PC-9 (cell line): ENCODE results near the gene GNAL. TPM values are rescaled to one million over a fixed set of nuclear protein-coding genes. Genes with fewer than 3 reads are reported as not detected.

Experiments used
- BruUV-seq: library from RNA; stranded (reverse); fragments of 400-500 nt; replicated peaks from 2 replicates; lab custom pipeline; 2021; lab: Mats Ljungman, UMichigan
- CTCF ChIA-PET: fragments of 300-600 bp; sonication (Branson Sonifier 250); formaldehyde crosslinking; loops from one replicate; lab custom pipeline; 2022; ENCODE audit warnings: antibody characterized with exemption; lab: Charles Lee
- POLR2A ChIA-PET: fragments of 300-600 bp; sonication (Branson Sonifier 250); formaldehyde crosslinking; loops from one replicate; lab custom pipeline; 2022; ENCODE audit warnings: antibody characterized with exemption; ENCODE audit not compliant: unreplicated experiment; lab: Charles Lee
- DNase-seq, 2 experiments: peaks; one replicate each; pipeline versions ENCODE4 v3.0.0 to v3.0.0-alpha.2; 2015 to 2022; ENCODE audit warnings: mixed read lengths in 1 of 2
- H2AFZ ChIP-seq: fragments of 200-600 bp; sonication (generic); 2 replicates; pipeline ENCODE4 v1.8.1; 2017; ENCODE audit warnings: antibody characterized with exemption
- H3F3A ChIP-seq: fragments of 200-600 bp; sonication (generic); 2 replicates; pipeline ENCODE4 v1.8.1; 2017; ENCODE audit warnings: antibody characterized with exemption, mild to moderate bottlenecking, low read depth; ENCODE audit not compliant: insufficient read depth
- H3K27ac ChIP-seq: fragments of 200-600 bp; sonication (generic); 2 replicates; pipeline ENCODE4 v1.6.1; 2016; ENCODE audit warnings: mixed run types
- H3K27me3 ChIP-seq: fragments of 200-600 bp; sonication (generic); 2 replicates; pipeline ENCODE4 v1.6.1; 2016; ENCODE audit warnings: low read depth, mixed run types; ENCODE audit not compliant: insufficient read depth
- H3K36me3 ChIP-seq: fragments of 200-600 bp; sonication (generic); 2 replicates; pipeline ENCODE4 v1.6.1; 2016; ENCODE audit warnings: low read depth, mixed run types
- H3K4me1 ChIP-seq: fragments of 200-600 bp; sonication (generic); replicated peaks from 2 replicates; pipeline ENCODE4 v1.6.1; 2016; ENCODE audit warnings: mixed run types; ENCODE audit not compliant: insufficient read depth
- H3K4me2 ChIP-seq: fragments of 200-600 bp; sonication (generic); 2 replicates; pipeline ENCODE4 v1.6.1; 2017; ENCODE audit warnings: mixed run types
- H3K4me3 ChIP-seq: fragments of 200-600 bp; sonication (generic); 2 replicates; pipeline ENCODE4 v1.6.1; 2016; ENCODE audit warnings: mixed run types
- H3K79me2 ChIP-seq: fragments of 200-600 bp; sonication (generic); 2 replicates; pipeline ENCODE4 v1.6.1; 2017; ENCODE audit warnings: low read depth, mixed run types
- H3K9me2 ChIP-seq: fragments of 200-600 bp; sonication (generic); 2 replicates; pipeline ENCODE4 v1.8.1; 2017; ENCODE audit warnings: mild to moderate bottlenecking; ENCODE audit not compliant: insufficient read depth
- H3K9me3 ChIP-seq: fragments of 200-600 bp; sonication (generic); 2 replicates; pipeline ENCODE4 v1.8.1; 2016; ENCODE audit warnings: low read depth; ENCODE audit not compliant: insufficient read depth
- H4K20me1 ChIP-seq: fragments of 200-600 bp; sonication (generic); 2 replicates; pipeline ENCODE4 v1.8.1; 2017; ENCODE audit not compliant: insufficient read depth
- CTCF ChIP-seq: fragments of 200-600 bp; sonication (generic); conservative IDR thresholded peaks from 2 replicates; pipeline ENCODE4 v1.6.1; 2017; ENCODE audit warnings: mixed run types, antibody characterized with exemption, mild to moderate bottlenecking, moderate library complexity
- EZH2 ChIP-seq: fragments of 200-600 bp; sonication (generic); IDR thresholded peaks from 2 replicates; pipeline ENCODE4 v1.8.0; 2017; ENCODE audit warnings: antibody characterized with exemption, low read depth
- intact Hi-C: fragments of 100-400 bp; cut with micrococcal nuclease; formaldehyde crosslinking; loops from one replicate; pipeline ENCODE4 v1.10.0; 2022; ENCODE audit not compliant: unreplicated experiment
- total RNA-seq: library from RNA; stranded (reverse); gene quantifications from 2 replicates; pipeline ENCODE4 v1.2.3, GENCODE V29; 2021

Gene GNAL
- total RNA-seq, 1 experiment from 2014 or later = 3.3 TPM

DNA sequence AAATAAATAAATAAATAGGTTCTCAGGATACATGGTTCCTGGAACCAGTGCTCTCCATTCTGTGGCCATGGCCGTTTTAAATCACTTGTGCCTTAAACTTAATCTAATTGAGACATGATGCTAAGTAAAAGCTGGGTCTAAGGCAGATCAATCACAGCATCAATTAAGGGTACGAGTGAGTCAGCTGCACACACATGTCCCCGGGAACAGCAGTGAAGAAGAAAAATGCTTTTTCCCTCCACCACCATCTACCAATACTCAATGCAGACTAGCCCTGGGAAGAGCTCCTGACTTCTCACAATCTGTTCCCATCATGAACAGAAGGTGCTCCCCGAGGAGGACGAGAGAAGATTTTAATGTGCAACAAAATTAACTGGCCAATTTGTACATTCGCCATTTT lies 155.4 kb downstream of the GNAL start:
- TF ChIP-seq CTCF (no peak), EZH2 (no peak)
- Histone ChIP-seq H3K9me3 (no peaks in the 10 kb centered on the region), H3K36me3 (no peaks in the 10 kb centered on the region), H3K79me2 (no peaks in the 10 kb centered on the region), H3F3A (peaks cover 3% of the 10 kb centered on the region; the same call in 1 of the 2 replicates), H3K4me2 (no peak overlapping the region), H2AFZ (no peak overlapping the region), H4K20me1 (no peaks in the 10 kb centered on the region), H3K27me3 (no peaks in the 10 kb centered on the region), H3K27ac (no peak overlapping the region), H3K9me2 (no peaks in the 10 kb centered on the region), H3K4me1 (peaks cover 7% of the 10 kb centered on the region), H3K4me3 (no peak overlapping the region)
- intact Hi-C loops = no loop called here
- POLR2A ChIA-PET = no interaction called here
- CTCF ChIA-PET = no interaction called here
- DNase-seq = no peak
- no TSS peak for BruUV-seq

DNA sequence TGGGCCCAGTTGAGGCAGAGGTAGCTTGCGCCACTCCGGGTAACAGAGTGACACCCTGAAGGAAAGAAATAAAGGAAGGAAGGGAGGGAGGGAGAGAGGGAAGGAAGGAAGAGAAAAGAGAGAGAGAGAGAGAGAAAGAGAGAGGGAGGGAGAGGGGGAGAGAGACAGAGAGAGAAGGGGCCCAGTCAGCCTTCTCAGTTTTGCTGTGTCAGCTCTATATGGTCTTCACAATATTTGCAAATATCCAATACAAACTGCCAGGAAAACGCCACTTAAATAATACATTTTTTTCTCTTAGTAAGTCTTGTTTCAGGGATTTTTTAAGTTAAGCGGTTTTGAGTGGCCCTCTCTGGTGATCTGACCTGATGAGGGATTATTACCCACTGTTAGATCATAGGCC lies 156.6 kb downstream of the GNAL start:
- no peak for DNase-seq
- no TSS peak for BruUV-seq
- Histone ChIP-seq H2AFZ (no peak overlapping the region), H3K9me2 (no peaks in the 10 kb centered on the region), H3K9me3 (no peaks in the 10 kb centered on the region), H3K36me3 (no peaks in the 10 kb centered on the region), H3K4me3 (no peak overlapping the region), H3K27me3 (no peaks in the 10 kb centered on the region), H3K4me2 (no peak overlapping the region), H3K79me2 (no peaks in the 10 kb centered on the region), H3F3A (peaks cover 14% of the 10 kb centered on the region), H3K27ac (no peak overlapping the region), H4K20me1 (no peaks in the 10 kb centered on the region), H3K4me1 (peaks cover 17% of the 10 kb centered on the region)
- POLR2A ChIA-PET = no interaction called here
- CTCF ChIA-PET = no interaction called here
- TF ChIP-seq EZH2 (no peak), CTCF (no peak)
- intact Hi-C loops = no loop called here

DNA sequence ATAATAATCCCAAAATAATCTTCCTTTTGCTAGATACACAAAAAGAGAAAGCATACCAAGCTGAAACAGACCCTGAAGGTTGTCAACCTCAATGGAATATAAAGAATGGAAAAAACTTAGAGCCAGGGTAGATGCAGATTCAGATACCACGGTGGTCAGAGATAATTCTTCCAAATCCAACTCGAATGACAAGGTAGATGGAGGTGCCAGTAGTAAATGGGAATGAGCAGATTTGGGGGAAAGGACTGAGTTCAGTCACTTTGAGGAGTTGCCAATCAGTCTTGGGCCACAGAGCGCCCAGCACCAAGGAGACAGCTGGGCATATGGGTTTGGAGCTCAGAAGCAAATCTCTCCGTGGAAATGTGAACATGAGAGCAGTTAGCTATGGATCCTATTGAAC lies 158.7 kb downstream of the GNAL start:
- Histone ChIP-seq H3K27ac (no peak overlapping the region), H3K9me3 (no peaks in the 10 kb centered on the region), H4K20me1 (peaks cover 6% of the 10 kb centered on the region; the same call in 1 of the 2 replicates), H3K4me2 (no peak overlapping the region), H3K36me3 (no peaks in the 10 kb centered on the region), H3K4me3 (no peak overlapping the region), H3K27me3 (no peaks in the 10 kb centered on the region), H3K4me1 (peaks cover 19% of the 10 kb centered on the region), H3F3A (peaks cover 16% of the 10 kb centered on the region), H2AFZ (no peak overlapping the region), H3K79me2 (peaks cover 16% of the 10 kb centered on the region), H3K9me2 (no peaks in the 10 kb centered on the region)
- CTCF ChIA-PET = no interaction called here
- POLR2A ChIA-PET = no interaction called here
- DNase-seq = no peak
- TF ChIP-seq CTCF (no peak), EZH2 (no peak)
- intact Hi-C loops = no loop called here
- no TSS peak for BruUV-seq
